OCI-M2 (cell line): ENCODE measurements around the gene NOTCH1.

Experiments
- DNase-seq: peaks from one replicate; lab custom pipeline; 2025; ENCODE audit not compliant: unreplicated experiment; lab: John Stamatoyannopoulos, UW

Gene NOTCH1

DNA sequence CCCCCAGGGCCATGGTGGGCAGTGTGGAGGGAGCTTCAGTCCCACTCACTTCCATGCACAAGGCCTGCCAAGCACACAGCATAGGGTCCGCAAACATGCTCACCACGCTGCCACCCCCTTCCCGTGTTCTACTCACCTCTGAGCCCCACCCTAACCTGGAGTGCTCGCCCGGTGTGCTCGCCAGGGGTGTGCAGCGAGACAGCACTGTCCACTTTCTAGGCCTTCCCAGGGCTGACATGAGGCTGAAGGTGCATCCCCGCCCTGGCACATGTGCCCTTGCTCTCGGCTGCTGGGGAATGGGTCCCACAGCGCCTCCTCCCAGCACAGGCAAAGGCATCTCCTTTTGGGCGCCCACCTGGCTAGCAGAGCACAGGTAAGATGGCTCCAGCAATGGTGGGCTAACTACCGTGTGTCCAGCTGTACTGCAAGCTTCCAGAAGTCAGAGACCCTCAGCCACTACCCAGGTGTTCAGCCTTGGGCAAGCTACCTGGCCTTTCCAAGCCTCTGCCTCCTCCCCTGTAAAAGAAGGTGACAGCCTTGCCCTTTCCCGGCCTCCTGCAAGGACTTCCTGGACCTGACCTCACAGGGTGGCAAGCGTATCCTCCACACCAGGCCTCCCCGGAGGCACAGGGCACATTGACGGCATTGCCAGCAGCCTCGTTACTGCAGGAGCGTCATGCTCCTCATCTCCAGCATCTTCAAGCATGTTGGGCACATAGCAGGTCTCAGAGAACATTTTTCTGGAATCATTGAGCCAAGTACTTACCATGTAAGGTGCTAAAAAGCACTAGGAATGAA is 58.8 kb downstream of the NOTCH1 start:
- DNase-seq = no peak

DNA sequence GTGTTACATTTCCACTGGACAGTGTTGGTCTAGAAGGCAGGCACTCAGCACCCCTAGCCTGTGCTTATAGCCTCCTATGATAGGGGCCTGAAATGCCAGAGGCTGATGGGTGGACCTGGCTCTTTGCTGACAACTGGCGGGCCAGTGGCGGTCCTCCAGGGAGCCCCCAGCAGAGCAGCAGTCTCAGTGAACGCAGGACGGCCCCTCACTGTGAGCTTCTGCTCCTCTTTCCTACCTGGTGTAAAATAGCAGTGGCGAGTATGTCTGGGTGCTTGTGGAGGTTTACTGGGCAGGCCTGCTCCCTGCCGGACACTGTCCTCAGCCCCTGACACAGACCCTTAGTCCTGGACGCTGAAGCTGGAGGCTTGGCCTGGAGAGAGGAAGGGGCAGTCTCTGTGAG is 59.7 kb downstream of the NOTCH1 start:
- no peak for DNase-seq

DNA sequence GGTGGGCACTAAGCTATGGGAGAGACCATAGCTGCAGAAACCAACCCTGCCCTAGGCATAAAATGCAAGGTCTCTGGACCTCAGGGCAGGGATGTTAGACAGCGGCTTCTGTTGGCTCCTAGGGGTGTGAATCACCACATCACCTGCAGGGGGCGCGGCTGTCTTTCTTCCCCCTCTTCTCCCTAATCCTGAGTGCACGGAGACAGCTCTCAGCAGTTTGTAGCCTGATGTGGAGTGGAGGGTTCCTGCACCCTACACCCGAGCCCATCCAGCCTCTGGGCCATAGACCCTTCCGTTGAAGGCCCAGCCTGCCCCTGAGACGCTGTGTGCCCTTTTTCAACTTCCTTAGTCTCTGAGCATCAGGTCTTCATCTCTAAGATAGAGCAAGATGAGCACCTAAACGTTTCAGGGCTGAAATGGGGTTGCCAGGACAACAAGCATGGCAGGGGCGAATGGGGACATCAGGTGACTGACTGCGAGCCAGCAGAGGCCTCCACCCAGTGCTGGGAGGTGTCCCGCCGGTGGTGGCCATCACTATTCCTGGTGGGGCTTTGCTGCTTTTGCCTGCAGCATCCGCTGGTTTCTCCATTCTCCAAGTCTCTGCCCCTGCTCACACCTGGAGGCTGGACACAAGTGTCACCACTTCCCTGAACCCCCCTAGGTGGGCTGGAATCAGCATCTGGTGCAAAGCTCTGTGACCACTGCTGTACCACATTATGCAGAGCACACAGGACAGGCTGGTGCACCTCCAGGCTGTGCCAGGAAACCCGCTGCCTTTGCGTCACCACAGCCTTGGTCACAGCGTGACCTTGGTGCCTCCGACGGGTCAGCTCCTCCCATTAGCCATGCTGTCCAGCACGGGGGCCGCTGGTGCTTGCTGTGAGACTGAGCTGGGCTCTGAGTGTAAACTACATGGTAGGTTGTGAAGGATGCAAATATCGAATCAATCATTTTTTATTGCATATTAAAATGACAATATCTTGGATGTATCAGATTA is 60.5 kb downstream of the NOTCH1 start:
- peak; percentile 28 for DNase-seq

DNA sequence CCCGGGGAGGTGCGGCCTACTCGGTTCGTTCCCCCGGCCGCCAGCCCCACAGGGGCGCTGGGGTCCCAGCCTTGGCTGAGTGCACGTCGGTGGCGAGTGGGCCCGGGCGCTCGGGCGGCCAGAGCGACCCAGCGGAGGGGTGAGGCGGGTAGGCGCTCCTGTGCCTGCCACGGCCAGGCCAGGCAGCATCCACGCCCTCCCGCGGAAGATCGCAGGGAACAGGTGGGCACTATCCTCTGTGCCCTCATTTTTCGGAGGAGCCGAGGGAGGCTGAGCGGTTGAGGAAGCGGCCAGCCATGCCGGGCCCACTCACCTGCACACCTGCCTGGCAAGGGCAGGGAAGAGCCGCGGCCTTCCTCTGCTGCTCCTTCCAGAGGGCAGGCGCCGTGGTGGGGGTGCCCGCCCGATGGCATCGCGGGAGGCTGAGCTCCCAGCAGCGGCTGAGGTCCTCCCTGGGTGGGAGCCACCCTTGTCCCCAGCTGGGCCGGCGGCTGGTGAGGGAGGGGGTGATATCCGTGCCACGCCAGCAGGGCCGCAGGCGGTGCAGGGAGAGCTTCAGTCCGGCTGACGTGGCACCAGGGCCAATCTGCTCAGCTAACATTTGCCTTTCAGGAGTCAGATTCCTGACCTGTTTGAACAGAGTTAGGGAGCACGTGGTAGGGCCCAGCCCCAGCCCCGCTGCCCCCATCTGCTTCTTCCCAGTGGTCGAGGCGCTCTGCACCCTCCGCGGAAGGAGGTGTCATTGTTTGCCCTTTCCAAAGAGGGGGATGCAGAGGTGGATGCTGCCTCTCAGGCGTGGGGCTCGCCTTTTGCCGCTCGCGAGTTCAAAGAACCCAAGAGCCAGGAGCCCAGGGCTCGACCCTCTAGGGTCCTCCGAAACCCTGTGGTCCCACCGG is 61.4 kb downstream of the NOTCH1 start:
- DNase-seq = no peak

DNA sequence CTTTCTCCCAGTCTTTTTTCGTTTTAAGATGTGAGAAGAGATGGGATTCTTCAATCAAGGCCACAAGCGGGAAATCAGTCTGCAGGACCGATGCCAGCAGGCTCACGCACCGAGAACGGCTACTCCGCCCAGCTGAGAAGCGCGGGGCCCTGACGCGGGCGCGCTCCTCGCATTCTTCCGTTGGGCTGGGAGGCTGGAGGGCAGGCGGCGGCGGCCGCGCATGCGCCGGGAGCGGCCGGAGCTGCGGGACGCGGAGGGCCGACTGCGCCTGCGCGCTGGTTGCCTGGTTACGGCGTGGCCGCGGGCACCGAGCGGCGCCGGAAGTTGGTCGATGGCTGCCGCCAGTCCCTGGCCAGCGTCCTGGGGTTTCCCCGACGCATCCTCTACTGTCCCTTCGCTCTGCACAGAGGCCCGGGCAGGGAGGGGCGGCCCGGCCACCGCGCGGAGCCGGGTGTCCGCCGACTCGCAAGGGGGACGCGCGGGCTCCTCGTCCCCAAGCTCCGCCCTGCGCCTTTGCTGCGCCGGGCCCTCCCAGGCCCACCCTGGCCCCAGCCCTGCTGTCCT is 62.2 kb downstream of the NOTCH1 start:
- peak; percentile 6 for DNase-seq

DNA sequence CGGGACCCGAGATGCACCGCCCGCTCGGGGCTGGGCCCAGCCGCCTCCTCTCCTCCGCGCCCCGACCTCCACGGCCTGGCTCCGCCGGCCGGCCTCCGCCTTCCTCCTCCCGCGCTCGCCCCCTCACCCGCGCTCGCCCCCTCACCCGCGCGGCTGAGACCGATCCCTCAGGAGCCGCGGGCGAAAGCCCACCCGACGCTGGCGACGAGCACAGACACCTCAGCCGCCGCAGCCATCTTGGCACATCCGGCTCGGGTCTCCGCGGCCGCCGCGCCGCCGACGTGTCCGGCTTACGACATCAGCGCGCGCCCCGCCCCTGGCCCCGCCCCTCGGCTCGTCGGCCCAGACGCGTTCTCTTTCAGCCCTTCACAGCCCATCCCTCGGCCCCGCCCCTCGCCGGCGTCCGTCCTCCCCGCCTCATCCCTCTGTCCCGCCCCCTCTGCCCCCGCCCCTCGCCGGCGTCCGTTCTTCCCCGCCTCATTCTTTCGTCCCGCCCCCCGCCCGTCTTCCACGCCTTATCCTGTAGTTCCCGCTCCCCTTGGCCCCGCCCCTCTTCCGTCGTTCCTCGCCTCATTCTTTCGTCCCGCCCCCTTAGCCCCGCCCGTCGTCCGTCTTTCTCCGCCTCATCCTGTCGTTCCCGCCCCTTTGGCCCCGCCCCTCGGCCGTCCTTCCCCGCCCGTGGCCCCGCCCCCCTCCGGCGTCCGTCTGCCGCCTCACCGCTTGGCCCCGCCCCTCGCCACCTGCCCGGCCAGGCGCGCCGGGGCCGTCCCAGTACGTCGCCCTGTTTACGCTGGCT is 62.9 kb downstream of the NOTCH1 start, which contains the start of gene SEC16A:
SEC16A (minus strand) TSS at position 248 of the 796 bp plus-strand sequence. CDS start 5,425 bp downstream, outside the sequence.
- peak; percentile 64 for DNase-seq

DNA sequence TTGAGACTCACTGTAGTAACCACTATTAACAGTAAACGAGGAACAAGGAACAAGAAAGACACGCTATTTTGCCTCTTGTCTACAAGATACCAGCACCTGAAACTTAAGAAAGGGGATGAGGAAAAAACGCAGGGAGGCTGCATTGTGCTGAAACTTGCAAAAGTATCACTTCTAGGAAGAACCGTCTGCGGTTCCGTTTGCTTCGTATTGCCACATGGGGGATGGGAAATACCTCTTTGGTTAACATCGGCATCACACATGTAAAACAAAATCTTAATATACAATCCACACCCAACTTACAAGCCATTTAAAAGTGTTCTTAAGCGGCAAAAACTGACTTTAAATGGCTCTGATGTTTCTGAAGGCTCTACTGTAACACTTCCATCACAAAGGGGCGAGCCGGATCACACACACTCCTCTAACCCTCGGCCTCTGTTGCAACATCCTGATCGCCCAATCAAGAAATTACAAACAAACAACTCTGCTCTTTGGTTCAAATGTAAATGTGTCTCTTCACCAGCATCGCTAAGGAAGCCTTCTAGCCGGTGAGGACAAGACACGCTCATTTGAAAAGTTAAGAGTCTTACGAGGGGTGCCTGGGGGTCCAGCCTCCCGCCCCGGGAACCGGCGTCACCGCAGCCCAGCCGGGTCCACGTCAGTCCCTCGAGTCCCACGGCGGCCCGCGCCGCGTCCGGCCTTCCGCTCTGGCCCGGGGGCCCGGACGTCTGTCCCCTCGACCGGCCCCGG is 63.6 kb downstream of the NOTCH1 start:
- no peak for DNase-seq

DNA sequence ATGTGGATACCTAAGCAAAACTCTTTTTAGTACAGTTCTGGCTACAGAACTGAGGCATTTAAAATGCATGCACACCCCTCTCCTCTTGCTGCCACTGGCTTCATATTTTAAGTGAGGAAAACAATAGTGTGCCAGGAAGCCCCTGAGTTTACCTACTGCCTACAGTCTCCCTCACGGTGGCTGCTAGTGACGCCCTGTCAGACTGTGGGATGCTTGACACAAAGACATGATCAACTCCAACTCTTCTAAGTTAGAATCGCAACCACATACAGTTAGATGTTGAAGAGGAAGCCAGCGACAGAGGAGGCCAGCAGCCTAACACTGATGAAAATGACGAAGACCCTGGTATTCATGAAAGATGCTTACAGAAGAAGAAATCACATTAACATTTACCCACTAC is 64.3 kb downstream of the NOTCH1 start:
- DNase-seq = no peak

DNA sequence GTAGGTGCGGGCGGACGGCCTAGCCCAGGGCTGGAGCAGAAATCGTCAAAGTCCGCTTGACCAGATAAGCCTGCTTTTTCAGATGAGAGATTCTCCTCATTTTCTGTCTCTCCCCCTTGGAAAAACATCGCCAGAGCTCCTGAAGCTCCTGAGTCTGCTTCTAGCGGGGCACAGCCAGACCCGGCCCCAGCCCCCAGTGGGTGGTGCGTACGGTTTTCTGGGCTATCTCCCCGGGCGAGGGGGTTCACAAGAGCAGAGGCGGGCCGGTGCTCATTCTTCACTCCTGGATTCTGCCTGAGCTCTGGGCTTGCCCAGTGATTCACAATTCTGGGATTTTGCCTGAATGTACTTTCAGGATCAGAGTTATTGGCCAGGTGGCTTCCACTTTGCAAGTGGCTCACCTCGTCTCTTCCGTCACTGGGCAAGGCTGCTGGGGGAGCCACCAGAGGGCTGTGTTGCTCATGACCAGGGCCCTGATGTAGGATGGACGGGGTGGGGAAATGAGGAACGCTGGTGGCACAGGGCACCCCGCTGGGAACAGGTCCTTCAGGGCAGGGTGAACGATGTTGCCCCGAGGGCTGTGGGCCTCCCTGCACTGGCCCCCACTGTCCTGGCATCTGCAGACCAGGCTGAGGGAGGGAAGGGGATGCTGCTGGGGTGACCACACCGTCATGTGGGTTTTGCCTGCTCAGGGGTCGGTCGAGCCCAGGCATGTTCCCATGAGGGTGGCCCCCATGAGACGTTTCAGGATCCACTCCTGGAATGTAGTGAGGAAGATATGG is 69.3 kb downstream of the NOTCH1 start:
- no peak for DNase-seq

DNA sequence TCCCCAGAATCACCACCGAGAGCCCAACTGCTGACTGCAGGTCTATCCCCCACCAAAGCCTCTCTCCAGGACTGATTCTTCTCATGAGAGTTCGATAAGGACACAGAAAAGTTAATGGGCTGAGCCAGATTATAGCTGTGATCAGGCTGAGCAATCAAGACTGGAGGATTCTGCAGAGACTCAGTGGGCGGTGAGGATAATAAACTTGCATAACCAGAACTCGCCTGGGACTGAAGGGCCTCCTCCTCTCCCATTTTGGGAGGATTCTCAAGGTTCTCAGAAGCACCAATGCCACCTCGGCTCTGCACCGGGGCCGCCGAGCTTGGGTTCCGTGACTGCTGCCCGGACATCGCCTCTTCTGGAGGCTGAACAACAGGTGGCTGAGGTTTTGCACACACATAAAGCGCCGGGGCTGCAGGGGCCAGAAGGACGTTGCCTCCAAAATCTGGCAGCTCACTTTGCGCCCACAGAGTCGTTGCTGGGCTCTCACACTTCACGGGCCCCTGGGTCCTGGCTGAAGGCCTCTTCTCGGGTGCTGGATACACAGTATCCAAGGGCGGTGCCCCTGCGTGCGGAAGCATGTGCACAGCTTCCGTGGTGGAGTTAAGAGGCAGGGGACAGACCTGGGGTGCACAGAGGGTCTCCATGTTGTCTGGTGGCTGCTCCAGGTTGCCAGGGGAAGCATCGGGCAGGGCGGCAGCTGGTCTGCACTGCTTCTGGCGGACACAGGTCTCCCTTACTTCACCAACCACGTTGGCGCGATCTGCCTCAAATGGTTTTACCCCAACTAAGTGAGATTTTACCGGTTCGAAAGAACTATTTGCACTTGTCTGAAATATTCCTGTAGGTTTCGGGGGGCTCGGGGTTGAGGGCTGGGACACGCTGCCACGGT is 70.6 kb downstream of the NOTCH1 start:
- no peak for DNase-seq

DNA sequence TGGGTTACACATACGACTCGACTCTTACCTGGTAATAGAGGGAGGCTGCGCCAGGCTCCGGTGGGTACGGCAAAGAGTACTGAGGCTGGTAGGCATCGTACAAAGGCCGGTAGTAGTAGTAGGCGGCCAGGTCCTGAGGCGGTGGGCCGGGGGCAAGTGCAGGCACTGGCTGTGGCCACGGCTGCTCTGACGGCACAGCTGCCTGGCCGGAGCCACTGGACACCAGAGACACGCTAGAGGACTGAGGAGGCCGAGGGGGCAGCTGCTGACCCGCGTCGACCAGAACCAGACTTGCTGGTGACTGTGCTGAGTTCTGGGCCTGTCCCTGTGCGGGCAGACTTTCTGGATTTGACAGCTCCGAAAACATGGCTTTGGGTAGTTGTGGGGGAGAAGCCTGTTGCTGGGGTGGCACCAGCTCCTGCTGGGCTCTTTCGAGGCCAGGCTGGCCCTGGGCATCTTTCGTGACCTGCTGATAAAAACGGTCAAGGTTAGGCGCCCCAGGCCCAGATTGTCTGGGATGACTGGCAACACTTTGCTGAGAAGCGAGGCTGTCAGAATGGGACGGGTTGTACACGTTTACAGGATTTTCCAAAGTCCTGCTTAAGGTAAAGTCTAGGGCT is 71.7 kb downstream of the NOTCH1 start:
- no peak for DNase-seq

DNA sequence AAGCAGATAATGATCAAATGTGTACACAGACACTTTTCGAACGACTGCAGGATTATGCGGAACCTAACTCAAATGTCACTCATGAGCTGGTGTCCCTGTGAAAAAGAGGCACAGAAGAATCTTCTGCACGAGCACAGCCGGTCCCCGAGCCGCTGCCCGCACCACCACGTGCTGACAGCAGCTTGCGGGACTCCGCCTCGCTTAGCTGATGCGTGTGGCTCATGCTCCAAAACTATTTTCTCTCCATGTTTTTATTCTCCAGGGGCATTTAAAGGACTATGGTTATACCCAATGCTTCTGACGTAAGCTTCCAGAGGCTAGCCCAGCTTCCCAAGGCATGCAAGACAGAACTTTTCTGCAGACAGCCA is 72.5 kb downstream of the NOTCH1 start:
- DNase-seq = no peak

DNA sequence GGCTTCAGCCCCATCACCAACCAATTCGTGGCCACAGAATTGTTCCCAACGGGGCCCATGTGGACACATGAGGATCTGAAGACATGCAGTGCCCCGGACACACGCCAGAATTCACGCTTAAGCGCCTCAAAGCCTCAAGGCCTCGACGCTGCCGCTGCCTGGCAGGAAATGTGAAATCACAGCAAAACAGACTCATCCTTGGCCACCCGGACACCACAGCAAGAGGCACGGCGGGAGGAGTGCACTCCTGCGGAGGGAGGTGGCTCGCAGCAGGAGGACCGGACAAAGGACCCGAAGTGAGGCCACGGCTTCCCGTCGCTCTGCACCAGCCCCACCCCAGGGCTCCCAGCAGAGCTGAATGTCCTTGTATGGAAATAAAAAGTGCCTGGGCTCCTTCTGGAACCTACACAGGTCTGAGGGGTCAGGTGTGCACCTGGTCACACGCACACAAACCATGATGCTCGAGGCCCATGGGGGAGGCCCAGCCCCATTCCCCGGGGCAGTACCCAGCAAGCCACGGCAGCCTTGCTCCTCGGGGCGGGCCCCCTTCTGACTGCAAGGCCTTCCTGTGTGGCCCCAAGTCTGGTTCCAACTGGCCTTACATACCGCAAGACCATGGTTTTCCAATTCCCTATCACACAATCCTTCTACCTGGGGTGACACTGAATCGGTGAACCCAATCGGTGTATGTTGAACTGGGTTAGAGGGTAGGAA is 73.1 kb downstream of the NOTCH1 start:
- no peak for DNase-seq

DNA sequence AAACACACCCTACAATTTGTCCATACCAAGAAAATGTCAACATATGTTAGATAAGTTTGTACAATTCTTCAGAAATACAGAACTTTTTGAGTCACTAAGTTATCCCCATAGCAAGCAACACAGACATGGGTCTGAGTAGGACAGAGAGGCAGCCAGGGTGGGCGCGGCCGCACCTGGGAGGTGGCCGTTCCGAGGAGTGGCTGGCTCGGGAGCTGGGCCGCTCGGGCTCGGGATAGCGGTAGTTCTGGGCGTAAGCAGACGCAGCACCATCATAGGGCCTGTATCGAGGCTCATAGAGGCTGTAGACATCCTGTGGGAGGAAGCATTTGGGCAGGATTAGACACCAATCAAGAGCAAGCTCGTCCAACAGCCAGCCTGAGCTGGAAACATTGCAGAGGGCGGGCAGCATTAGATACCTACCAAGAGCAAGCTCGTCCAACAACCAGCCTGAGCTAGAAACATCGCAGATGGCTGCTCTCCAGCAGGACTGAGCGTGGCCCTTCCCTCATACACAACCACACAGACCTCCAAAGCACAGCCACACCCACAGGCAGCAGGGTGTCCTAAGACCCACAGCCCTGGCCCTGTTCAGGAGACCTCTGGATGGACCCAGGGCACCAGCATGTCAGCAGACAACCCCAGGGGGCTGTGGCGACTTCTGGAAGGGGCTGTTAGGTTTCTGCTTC is 73.9 kb downstream of the NOTCH1 start:
- DNase-seq = no peak

DNA sequence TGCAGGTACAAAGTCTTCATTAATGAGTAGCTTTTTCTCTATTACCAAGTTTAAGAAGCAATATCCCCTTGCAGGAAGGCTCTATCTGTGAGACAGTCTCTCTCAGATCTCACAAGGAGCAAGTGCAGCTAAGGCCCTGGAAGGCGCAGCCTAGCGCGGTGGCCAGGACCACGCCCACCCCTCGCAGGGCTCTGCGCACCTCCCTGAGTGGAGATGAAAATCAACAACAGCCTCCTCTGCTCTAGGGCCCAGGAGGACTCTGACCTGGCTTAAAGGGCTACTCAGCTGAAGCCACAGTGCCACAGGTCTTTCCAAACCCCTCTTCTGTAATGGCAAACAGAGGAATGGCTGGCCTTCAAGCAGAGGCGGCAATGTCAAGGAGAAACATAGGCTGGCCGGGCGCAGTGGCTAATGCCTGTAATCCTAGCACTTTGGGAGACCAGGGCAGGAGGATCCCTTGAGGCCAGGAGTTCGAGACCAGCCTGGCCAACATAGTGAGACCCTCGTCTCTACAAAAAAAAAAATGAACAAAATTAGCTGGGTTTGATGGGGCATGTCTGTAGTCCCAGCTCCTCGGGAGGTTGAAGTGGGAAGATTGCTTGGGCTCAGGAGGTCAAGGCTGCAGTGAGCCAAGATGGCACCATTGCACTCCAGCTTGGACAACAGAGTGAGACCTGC is 74.9 kb downstream of the NOTCH1 start:
- no peak for DNase-seq
